ENCODE data around the gene POLR2E.

POLR2E gene

GRCh38 chr19:1103708-1104310 lies 8.6 kb upstream of the POLR2E start, which contains the start of gene GPX4:
Gene GPX4, plus strand, starts transcription at chr19:1103994. Its CDS starts 50 bp downstream, at chr19:1104044.
- DNase-seq, result peak; percentile 97
- in situ Hi-C loops (cut with HindIII; ENCODE audit: low pct_ligation_motif_present, low sequenced_read_pairs), result loop anchor here (25.0 kb wide), 1 partner anchor 133 kb away; the partner anchor contains the start of genes ATP5F1D, CBARP and MIDN
- TF ChIP-seq CTCF (IDR thresholded peaks at IDR 0.05; ENCODE audit: low read depth, low read length, missing control alignments), result no peak
- Histone ChIP-seq H3K36me3 (replicated peaks) (peaks cover 23% of the 10 kb centered on the region), H3K27ac (peak within 1 kb of the TSS; percentile 96), H3K4me3 (ENCODE audit: low read depth, low read length) (peak within 1 kb of the TSS; percentile 69), H3K27me3 (replicated peaks) (no peaks in the 10 kb centered on the region)

DNA sequence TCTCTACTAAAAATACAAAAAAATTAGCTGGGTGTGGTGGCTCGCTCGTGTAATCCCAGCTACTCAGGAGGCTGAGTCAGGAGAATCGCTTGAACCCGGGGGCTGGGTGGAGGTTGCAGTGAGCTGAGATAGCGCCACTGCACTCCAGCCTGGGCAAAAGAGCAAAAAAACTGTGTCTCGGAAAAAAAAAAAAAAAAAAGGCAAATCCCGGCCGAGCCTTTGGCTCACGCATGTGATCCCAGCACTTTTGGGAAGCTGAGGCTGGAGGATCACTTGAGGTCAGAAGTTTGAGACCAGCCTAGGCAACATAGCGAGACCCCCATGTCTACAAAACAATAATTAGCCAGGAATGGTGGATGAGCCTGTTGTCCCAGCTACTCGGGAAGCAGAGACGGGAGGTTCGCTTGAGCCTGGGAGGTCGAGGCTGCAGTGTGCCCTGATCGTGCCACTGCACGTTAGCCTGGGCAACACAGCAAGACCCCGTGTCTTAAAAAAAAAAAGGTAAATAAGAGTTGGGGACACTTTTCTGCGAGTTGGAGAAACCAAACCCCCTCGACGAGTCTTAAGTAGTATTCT lies 8.0 kb upstream of the POLR2E start:
- Histone ChIP-seq H3K36me3 (replicated peaks) (peaks cover 19% of the 10 kb centered on the region), H3K4me3 (ENCODE audit: low read depth, low read length) (peak overlapping the region; percentile 12)
- DNase-seq, result no peak

DNA sequence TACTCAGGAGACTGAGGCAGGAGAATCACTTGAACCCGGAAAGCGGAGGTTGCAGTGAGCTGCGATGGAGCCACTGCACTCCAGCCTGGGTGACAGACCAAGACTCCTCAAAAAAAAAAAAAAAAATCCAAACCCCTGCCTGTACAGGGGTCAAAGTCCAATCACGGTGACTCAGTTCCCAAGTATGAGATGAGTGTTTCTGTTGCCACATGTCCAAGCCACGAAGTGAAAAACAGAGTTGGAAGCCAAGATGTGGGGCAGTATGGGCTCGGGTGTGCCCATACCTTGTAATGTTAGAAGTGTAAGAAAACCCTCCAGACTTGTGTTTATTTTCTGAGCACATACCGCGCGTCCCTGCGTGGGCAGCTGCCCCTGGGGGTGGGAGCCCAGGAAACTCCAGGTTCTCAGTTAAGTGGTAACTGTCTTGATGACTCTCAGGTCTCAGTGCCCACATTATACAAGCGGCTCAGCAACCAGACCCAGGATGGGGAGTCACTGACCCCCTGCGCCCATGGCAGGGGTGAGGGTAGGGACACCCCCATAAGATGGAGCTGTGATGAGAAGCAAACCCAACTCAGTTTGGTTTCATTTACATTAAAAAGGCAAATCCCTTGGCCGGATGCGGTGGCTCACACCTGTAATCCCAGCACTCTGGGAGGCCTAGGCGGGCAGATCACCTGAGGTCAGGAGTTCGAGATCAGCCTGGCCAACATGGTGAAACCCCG lies 7.4 kb upstream of the POLR2E start:
- TF ChIP-seq CTCF (IDR thresholded peaks at IDR 0.05; ENCODE audit: low read depth, low read length, missing control alignments), result no peak
- Histone ChIP-seq H3K4me3 (ENCODE audit: low read depth, low read length) (peak overlapping the region; percentile 5), H3K27ac (peak overlapping the region; percentile 96), H3K27me3 (replicated peaks) (no peaks in the 10 kb centered on the region), H3K36me3 (replicated peaks) (peaks cover 15% of the 10 kb centered on the region)
- peak; percentile 96 for DNase-seq
- in situ Hi-C loops (cut with HindIII; ENCODE audit: low pct_ligation_motif_present, low sequenced_read_pairs), result loop anchor here (25.0 kb wide), 1 partner anchor 135 kb away; the partner anchor contains the start of genes ATP5F1D, CBARP and MIDN

More for the DNA sequence above, 8.0 kb upstream of the POLR2E start:
- peak overlapping the region; percentile 96 for H3K27ac ChIP-seq
- TF ChIP-seq CTCF (IDR thresholded peaks at IDR 0.05; ENCODE audit: low read depth, low read length, missing control alignments), result no peak
- no peaks in the 10 kb centered on the region for H3K27me3 ChIP-seq (replicated peaks)
- in situ Hi-C loops (cut with HindIII; ENCODE audit: low pct_ligation_motif_present, low sequenced_read_pairs), result loop anchor here (25.0 kb wide), 1 partner anchor 134 kb away; the partner anchor contains the start of genes ATP5F1D, CBARP and MIDN

DNA sequence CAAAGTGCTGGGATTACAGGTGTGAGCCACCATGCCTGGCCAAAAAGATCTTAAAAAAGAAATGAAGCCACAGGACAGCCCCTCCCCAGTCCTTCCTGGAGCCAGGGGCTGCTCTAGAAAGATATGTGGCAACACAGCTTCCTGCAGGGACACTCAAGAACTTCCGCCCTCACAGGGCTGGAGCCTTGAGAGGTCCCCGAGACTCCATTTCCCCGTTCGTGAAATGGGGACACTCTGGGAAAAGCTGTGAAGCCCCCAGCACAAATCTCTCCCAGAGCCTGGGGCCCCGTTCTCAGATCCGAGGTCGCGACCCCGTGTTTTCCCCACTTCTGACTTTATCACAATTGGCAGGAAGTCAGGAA lies 6.1 kb upstream of the POLR2E start:
- Histone ChIP-seq H3K27ac (peak overlapping the region; percentile 96), H3K27me3 (replicated peaks) (no peaks in the 10 kb centered on the region), H3K36me3 (replicated peaks) (peaks cover 4% of the 10 kb centered on the region), H3K4me3 (ENCODE audit: low read depth, low read length) (no peak overlapping the region)
- no peak for DNase-seq
- no peak for TF ChIP-seq CTCF (IDR thresholded peaks at IDR 0.05; ENCODE audit: low read depth, low read length, missing control alignments)
- in situ Hi-C loops (cut with HindIII; ENCODE audit: low pct_ligation_motif_present, low sequenced_read_pairs), result loop anchor here (25.0 kb wide), 1 partner anchor 136 kb away; the partner anchor contains the start of genes ATP5F1D, CBARP and MIDN

- TF ChIP-seq CTCF (IDR thresholded peaks at IDR 0.05; ENCODE audit: low read depth, low read length, missing control alignments), result no peak
- H3K36me3 ChIP-seq (replicated peaks), result peaks cover 4% of the 10 kb centered on the region
- no peak overlapping the region for H3K27ac ChIP-seq
- H3K4me3 ChIP-seq (ENCODE audit: low read depth, low read length), result no peak overlapping the region
- no peaks in the 10 kb centered on the region for H3K27me3 ChIP-seq (replicated peaks)
- in situ Hi-C loops (cut with HindIII; ENCODE audit: low pct_ligation_motif_present, low sequenced_read_pairs), result no loop called here
- DNase-seq, result no peak
These were observed 3.2 kb upstream of the POLR2E start for GRCh38 chr19:1098177-1099051.
